Stimulated activated CD8-positive, alpha-beta memory T cell treated with anti-CD3 and anti-CD28 coated beads, Interleukin-12 subunit alpha, Interleukin-12 subunit beta, amount 100 ng/mL, for 24 hours (primary cell): ENCODE data around the gene CELA3A.
A peak's percentile ranks its signal among the peaks of the same experiment; 100 is the strongest.
"Not testable (repeated sequence)": the region's sequence is repeated elsewhere in the genome, so short reads cannot be mapped to it uniquely, and the experiment has no call there.

Experiments
- DNase-seq: peaks from one replicate; pipeline ENCODE4 v3.0.0-alpha.2; 2020; ENCODE audit errors: extremely low read depth

Gene CELA3A

DNA sequence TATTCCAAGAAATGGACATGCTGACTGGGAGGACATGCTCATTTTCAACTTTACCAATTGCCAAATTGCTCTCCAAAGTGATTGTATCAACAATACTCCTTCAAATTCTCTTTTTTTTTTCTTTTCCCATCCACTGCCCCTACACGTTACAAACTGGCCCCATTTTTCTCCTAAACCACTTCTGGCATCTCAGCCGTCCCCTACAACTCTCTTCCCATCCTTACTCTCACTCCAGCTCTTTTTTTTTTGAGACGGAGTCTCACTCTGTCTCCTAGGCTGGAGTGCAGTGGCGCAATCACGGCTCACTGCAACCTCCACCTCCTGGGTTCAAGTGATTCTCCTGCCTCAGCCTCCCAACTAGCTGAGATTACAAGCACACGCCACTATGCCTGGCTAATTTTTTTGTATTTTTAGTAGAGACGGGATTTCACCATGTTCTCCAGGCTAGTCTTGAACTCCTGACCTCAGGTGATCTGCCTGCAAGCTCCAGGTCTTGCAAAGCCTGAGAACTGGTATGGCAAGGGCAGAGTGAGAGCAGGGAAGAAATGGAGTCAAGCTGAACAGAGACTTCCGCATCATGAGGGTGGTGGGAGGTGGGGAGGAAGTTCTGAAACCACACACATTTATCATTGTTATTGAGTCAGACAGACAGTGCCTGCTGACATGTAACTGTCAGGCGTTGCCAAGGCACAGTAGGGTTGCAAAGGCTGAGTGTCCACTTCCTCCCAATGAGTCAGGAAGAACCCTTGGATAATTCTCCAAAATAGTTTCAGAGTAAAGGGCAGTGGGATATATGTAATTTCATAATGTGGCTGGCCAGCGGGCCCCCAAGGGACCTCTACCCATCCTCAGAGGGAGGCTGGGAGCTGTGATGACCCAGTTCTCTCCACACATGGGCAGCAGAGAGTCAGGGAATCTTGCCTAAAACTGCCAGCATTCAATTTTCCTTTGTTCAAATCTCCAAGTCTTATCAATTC lies 17.4 kb downstream of the CELA3A start:
- peak; percentile 42 for DNase-seq

DNA sequence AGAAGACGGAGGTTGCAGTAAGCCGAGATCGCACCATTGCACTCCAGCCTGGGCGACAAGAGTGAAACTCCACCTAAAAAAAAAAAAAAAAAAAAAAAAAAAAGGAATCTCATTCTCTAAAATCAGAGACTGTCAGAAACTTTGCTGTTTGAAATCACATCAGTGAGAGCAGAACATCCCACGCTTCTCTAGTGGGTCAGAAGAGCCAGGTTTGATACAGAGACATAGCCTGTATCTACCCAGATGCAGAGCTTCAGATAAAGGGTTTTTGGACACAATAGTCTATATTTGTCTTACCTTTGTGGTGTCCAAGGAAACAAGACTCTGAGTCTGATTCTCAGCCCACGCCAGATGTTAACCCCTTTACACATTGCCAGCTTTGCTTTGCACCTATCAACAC lies 19.6 kb downstream of the CELA3A start:
- no peak for DNase-seq

DNA sequence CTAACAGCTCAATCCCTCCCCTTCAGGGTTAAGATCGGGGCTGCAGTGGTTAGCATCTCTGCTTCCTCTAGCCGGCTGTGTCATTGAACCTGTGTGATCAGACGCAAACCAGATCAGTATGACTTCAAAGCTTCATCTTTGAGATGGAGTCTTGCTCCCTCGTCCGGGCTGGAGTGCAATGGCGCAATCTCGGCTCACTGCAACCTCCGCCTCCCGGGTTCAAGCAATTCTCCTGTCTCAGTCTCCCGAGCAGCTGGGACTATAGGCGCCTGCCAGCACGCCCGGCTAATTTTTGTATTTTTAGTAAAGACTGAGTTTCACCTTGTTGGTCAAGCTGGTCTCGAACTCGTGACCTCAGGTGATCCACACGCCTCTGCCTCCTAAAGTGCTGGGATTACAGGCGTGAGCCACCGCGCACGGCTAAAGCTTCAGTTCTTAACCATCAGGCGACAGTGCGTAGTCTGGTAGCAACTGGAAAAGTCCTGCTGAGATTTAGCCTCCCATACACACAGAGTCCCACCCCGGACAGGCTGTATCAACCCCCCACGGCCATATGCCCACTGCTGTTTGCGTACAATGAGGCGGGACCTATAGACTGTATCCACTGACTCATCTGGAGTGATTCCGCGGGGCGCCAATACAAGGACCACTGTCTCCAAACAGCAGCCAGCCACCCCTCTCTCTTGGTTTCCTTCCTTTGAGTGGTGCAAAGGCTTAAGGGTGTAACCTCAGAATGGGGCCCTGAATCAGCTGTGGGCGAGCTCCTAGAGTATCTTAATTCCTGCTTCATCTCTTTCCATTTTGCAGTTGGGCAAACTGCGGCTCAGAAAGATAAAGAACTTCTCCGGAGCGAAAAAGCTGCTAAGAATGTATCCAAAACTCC lies 23.3 kb downstream of the CELA3A start:
- peak; percentile 52 for DNase-seq

DNA sequence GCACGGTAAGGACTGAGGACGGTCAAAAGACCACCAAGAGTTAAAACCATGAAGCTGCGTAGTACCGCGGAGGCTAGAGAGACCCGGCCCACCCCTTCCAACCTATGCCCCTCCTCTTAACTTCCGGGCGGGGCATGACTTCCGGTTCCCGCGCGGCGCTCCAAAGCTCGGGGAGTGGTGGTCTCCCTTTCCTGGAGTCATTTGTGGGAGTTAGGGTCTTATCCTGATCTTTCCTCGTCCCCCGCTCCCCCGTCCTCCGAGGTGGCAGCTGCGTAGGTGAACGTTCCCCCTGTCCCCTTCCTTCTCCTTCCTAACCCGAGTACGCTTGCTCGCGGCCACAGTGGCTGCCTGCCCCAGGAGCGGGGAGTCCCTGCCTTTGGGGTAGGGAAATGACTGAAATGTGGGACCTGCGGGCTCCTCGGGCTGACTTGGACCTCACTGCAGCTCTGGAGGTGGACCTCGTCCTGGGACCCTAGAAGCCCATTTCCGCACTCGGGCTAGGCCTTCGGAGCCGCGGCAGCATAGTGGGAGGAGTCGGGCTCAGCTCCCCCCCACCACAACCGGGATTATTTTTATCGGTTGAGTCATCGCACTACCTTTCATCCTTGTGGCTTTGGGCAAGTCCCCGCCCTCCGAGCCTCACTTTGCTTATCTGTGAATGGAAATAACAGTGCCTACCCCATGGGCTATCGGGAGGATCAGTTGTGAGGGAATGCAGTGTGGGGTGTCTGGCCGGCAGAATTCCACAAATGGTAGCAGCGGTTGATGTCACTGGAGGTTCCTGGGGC lies 24.1 kb downstream of the CELA3A start:
- DNase-seq: peak; percentile 80

DNA sequence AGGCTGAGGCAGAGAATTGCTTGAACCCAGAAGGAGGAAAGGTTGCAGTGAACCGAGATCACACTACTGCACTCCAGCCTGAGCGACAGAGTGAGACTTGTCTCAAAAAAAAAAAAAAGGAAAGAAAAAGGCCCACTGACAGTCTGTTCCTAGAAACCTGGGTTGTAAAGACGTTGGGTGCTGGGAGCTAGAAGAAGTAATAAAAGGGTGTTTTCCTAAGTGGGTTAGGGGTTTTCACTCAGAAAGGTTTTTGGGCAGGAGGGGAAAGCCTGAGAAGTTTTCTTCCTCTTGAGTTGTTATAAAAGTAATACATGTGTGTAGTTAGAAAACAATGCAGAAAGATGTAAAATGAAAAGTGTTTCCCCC lies 25.4 kb downstream of the CELA3A start:
- DNase-seq: no peak

DNA sequence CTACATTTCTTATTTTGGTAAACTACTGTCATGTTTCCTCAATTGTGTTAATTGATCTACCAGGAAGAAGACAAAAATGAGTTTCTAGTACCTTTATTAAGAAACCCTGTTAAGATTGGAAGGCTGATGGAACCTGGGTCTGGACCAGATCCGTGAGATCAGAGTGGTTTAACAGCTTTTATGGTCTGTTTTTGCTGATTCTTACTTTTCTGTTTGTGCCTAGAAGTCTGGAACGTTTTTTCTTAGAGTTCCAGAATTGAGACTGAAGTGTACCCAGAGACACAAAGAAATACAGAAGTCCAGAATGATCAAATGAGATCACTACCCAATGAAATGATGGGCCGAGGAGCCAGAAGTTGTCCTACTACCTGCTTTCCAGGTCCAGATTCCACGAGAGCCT lies 28.6 kb downstream of the CELA3A start:
- no peak for DNase-seq

DNA sequence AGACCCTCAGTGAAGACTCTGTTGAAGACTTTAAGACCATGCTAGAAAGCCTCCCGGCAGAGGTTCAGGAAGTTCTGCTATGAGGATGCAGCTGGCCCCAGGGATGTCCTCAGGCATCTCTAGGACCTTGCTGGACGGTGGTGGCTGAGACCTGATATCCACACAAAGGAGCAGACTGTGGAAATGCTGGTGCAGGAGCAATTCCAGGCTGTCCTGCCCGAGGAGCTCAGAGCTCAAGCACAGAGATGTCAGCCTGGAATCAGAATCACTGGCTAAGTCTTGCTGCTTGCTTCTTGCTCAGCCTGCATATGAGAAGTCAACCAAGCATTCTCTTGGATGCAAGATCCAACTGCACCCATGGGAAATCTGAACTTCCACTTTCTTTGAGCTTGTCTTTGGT lies 29.0 kb downstream of the CELA3A start:
- no peak for DNase-seq

DNA sequence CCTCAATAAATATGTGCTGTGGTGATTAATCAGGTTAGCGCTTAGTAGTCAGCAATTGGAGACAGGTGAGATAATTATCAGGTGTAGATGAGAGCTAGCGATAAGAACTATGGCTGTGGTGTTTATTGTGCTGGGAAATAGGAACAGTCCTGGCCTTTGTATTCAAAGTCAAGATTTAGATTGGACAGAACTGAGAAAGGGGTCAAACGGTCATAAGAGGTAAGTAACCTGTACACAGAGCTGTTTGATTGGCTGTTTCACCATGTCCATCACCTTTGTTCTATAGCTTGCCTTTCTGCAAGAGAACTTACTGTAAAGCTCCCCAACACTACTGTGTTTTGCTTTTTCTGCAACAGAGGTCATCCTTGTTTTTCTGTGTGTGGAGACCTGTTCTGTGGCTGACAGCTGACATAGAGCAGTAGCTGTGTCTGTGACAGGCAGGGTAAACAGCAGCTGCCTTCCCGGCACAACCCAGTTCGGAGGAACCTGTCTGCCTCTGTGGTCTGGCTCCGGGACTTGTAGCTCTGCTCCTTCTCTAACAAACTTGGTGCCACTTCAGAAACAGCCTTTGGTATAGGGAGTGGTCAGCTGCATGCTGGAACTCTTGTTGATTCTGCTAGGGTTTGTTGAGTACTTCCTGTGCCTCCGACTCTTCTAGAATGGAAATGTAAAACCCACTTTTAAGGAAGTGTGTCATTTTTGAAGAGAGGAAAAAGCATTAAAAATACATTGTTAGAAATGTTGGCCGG lies 29.9 kb downstream of the CELA3A start:
- no peak for DNase-seq

DNA sequence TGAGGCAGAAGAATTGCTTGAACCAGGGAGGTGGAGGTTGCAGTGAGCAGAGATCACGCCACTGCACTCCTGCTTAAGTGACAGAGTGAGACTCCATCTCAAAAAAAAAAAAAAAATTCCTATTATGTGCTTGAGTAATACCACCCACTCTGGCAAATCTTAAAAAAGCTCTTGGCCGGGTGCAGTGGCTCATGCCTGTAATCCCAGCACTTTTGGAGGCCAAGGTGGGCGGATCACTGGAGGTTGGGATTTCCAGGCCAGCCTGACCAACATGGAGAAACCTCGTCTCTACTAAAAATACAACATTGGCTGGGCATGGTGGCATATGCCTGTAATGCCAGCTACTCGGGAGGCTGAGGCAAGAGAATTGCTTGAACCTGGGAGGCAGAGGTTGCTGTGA lies 33.4 kb downstream of the CELA3A start:
- DNase-seq: not testable (repeated sequence)

DNA sequence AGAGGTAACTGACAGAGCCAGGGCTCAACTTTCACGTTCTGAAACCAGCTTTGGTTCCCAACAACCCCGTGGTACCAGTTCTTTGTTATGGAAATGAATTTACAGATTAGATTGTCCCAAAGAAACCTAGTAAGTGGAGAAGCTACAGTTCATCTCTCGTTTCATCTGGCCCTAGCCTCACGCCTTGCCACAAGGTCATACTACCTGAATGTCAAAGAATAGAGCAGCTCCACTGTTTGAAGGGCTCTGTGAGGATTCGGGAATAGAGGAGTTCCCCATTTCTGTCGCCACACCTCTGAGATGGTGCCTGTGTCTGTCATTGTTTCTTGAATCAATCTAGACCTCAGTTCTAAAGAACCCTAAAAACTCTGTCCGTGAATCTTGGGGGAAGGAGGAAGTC lies 36.1 kb downstream of the CELA3A start:
- no peak for DNase-seq

DNA sequence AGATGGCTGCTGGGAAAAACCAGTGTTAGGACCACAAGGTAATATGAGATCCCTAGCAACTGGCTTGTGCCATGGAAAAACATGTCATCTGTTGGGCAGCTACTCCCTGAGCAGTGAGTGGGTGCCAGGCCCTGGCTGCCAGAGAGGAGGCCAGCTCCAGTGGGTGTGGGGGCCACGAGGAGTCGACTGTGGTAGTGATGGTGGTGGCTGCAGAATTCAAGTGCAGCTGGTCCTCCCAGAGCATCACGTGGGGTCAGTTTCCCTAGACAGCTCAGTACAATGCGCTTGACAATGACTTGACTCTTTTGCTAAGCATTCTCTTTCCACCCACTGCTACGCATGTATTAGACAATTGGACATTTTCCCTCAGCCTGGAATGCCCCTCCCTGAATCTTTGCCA lies 36.6 kb downstream of the CELA3A start:
- no peak for DNase-seq

DNA sequence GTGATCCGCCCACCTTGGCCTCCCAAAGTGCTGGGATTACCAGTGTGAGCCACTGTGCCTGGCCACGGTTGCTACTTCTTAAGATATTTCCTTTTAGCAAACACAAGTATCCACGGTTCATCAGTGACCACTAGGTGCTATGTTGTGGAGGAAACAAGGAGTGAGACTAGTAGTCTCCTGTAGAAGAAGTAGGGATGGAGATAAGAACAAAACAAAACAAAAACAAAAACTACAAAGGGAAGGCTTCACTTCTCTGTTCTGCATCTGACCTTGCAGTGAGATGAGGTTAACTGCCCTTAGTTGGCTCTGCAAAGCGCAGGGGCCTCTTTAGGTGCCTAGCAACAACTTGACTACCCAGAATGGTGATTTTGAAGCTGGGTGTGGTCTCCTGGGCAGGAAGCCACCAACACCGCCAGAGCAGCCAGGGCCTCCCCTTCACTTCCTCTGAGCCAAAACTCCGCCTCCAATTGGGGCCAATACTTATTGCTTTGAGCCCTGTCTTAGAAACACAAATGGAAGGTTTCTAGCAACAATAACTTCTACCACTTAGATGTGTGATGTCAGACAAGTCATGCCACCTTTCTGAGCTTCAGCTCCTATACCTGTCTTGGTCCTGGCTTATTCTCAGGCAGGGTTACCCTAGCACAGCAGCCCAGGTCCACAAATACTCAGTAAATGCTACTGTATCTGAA lies 38.3 kb downstream of the CELA3A start:
- peak; percentile 59 for DNase-seq

DNA sequence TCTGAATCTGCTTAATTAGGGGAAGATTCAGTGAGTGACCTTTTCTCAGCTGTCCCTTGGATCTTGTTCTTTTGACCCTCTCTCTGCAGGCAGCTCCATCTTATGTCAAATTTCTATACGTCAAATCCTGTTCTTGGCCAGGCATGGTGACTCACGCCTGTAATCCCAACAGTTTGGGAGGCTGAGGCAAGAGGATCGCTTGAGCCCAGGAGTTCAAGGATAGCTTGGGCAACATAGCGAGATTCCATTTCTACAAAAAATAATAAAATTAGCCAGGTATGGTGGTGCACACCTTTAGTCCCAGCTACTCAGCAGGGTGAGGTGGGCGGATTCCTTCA lies 38.8 kb downstream of the CELA3A start:
- DNase-seq: no peak

DNA sequence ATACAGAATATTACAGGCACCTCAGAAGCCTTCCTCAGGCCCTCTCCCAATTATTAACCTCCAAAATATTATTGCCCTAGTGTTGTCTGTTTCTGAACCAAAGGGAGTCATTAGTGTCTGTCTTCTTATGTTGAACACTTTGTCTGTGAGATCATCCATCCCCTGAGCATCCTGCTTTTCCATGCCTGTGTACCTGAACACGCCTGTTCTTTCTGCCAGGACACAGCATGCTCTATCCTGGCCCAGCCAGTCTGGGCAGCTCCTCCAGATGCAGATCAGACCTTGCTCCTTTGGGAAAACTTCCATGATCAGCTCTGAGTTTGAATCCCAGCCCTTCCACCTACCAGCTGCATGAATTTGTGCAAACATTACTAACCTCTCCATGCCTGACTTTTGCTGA lies 40.0 kb downstream of the CELA3A start:
- DNase-seq: no peak

DNA sequence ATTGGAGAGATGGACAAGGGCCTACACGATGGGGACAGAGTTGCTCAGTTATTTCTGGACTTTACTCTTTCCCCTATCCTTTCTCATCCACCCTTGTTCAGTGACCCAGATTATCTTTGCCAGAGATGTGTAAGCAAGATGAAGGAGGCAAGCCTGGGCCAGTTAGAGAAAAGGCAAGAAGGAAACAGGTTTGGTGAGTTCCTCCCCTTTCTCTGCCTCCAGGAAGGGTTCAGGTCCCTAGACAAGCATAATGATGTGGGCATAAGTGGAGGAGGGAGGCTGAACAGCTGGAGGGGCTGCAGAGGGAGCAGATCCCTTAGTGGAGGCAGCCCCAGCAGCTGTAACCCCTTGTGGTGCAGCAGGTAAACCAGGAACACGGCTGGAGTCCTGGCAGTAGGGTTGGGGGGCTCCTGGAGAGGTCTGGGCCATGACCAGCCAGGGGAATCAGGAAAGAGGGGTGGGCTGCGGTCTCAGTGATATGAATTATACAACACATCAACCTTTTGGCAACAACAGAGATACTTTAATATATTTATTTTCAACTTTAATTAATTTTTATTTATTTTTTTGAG lies 41.8 kb downstream of the CELA3A start:
- DNase-seq: no peak

DNA sequence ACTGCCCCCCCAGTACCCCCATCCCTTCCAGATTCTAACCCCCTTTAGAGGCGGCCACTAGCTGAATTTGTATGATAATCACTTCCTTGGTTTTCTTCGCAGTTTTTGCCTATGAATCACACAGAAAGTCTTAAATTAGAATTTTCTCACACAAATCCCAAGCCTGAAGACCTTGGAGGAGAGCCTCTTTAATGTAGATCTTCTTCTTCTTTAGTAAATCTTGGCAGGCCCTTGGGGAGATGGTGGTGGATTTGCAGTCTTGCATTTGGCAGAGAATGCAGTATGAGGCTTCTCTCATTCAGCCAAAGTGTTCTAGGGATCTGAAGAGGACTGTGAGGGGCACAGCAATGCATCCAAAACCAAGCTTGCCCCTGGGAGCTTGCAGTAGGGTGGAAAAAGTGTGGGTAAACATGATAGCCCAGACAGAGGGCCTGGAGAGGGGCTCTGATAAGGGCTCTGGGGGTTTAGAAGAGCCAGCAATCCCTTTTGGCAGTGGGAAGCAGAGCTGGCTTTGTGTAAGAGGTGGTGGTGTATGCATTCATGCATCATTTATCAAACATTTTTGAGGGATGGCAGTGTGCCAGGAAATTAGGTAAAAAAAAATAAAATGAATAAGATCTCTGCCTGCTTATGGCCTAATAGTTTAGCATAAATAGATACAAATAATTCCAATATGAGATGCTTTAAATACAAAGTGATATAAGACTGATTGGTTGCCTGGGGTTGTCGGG lies 43.4 kb downstream of the CELA3A start:
- DNase-seq: no peak

DNA sequence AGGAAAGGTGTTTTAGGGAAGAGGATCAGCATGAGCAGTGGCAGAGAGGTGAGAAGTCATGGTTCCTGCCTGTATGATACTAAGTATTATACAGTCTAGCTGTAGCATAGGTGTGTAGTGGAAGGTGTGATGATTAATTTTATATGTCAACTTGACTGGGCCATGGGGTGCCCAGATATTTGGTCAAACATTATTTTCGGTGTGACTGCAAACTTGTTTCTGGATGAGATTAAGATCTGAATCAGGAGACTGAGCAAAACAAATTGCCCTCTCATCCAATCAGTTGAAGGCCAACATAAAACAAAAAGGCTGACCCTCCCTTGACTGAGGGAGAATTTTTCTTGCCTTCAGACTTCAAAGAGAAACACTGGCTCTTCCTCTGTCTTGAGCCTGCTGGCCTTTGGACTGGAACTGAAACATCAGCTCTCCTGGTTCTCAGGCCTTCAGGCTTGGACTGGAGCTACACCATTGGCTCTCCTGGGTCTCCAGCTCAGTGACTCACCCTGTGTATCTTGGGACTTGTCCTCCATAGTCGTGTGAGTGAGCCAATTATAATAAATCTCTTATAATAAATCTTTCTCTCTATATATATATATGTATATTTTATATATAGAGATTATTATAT lies 44.3 kb downstream of the CELA3A start:
- DNase-seq: no peak

DNA sequence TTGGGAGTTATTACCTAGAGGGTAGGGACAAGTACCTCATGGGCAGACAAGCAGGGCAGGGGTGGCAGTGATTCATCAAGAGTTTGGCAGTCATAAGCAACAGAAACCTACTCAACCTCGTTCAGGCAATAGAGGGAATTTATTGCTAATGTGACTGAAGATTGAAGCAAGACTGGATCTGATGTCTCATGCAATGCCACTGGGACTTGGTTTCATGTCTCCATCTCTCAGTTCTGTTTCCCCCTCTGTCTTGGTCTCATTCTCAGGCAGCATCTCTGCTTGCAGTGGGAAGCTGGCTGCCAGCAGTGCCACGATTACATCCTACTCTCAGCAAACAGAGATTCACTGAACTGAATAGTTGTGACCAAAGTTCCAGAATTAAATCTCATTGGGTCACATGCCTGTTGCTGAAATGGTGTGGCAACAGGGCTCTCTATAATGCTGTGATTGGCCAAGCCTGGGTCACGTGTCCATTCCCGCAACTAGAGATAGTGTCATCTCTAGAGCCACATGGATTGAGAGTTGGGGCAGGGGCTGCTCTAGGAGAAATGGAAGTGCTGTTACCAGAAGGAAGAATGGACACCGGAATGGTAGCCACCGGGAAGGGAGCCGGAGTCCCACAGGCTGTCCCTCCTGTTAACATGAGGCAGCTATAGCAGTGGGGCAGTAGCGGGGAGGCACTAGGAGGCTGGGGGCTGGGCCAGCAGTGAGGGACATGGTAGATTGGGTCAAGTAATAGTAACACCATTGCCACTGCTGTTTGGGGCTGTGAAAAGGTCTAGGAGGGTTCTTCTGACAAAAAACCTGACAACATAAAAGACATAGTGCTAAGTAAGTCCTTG lies 47.1 kb downstream of the CELA3A start:
- DNase-seq: no peak
